ENCODE data around the gene WDFY2.

WDFY2 gene

GRCh38 chr13:51717786-51718398 is 133.6 kb downstream of the WDFY2 start:
- no peak overlapping the region for H3K4ac ChIP-seq (ENCODE audit: low read length)
- no peak overlapping the region for H2BK15ac ChIP-seq (ENCODE audit: low read length)
- no peak overlapping the region for H3K4me2 ChIP-seq (ENCODE audit: insufficient read depth, low read length, poor library complexity, severe bottlenecking)
- no peaks in the 10 kb centered on the region for H3K27me3 ChIP-seq (ENCODE audit: control insufficient read depth in 3 of 3, insufficient read depth in 3 of 3, low read depth in 1 of 3, low read length in 3 of 3)
- DNase-seq (ENCODE audit: low spot score) = no peak
- H3K23ac ChIP-seq (ENCODE audit: low read depth, low read length, poor library complexity) = no peak overlapping the region
- H2AFZ ChIP-seq (ENCODE audit: low read length) = no peak overlapping the region
- no peak overlapping the region for H2BK12ac ChIP-seq (ENCODE audit: low read length)
- no peaks in the 10 kb centered on the region for H3K9me3 ChIP-seq (replicated peaks in 1 of 2; ENCODE audit: control insufficient read depth in 2 of 2, insufficient read depth in 1 of 2, low read depth in 1 of 2, low read length in 2 of 2)
- H3K4me3 ChIP-seq (ENCODE audit: low read length in 2 of 2) = no peak overlapping the region
- H2BK5ac ChIP-seq (ENCODE audit: low read length) = no peak overlapping the region
- H3K4me1 ChIP-seq (ENCODE audit: control insufficient read depth in 2 of 2, insufficient read depth in 1 of 2, low read depth in 1 of 2, low read length in 2 of 2) = no peaks in the 10 kb centered on the region
- H4K8ac ChIP-seq (ENCODE audit: low read depth, low read length) = no peak overlapping the region
- no peak overlapping the region for H3K18ac ChIP-seq (ENCODE audit: low read length)
- no peak overlapping the region for H3K27ac ChIP-seq (replicated peaks; ENCODE audit: low read length)
- no CpG with 5 or more reads among the region's 1 CpG for WGBS, 2 donors (ENCODE audit: extremely low coverage in 2 of 2, insufficient read length in 2 of 2, insufficient replicate concordance in 1 of 2)
- H3K14ac ChIP-seq (ENCODE audit: low read length) = no peak overlapping the region
- H2BK120ac ChIP-seq (ENCODE audit: low read depth, low read length) = no peak overlapping the region
- H2AK5ac ChIP-seq (ENCODE audit: low read depth, low read length) = no peak overlapping the region
- H3K36me3 ChIP-seq (replicated peaks in 1 of 2; ENCODE audit: control insufficient read depth in 2 of 2, insufficient read depth in 2 of 2, low read length in 2 of 2) = peaks cover 1 to 7% of the 10 kb centered on the region in 2 donors
- H3K79me1 ChIP-seq (ENCODE audit: low read depth, low read length) = no peaks in the 10 kb centered on the region
- H4K91ac ChIP-seq (ENCODE audit: low read depth, low read length, poor library complexity) = no peak overlapping the region
- H3K9ac ChIP-seq (ENCODE audit: low read depth, low read length, poor library complexity) = no peak overlapping the region

- no peak overlapping the region for H2AK5ac ChIP-seq (ENCODE audit: low read depth, low read length)
- no peak overlapping the region for H2BK120ac ChIP-seq (ENCODE audit: low read depth, low read length)
- H3K27me3 ChIP-seq (ENCODE audit: control insufficient read depth in 3 of 3, insufficient read depth in 3 of 3, low read depth in 1 of 3, low read length in 3 of 3) = no peaks in the 10 kb centered on the region
- no peaks in the 10 kb centered on the region for H3K79me1 ChIP-seq (ENCODE audit: low read depth, low read length)
- no peak for DNase-seq (ENCODE audit: low spot score)
- H2BK12ac ChIP-seq (ENCODE audit: low read length) = no peak overlapping the region
- no peak overlapping the region for H4K8ac ChIP-seq (ENCODE audit: low read depth, low read length)
- peaks cover 1 to 7% of the 10 kb centered on the region in 2 donors for H3K36me3 ChIP-seq (replicated peaks in 1 of 2; ENCODE audit: control insufficient read depth in 2 of 2, insufficient read depth in 2 of 2, low read length in 2 of 2)
- H2BK15ac ChIP-seq (ENCODE audit: low read length) = no peak overlapping the region
- no CpG with 5 or more reads among the region's 1 CpG for WGBS, 2 donors (ENCODE audit: extremely low coverage in 2 of 2, insufficient read length in 2 of 2, insufficient replicate concordance in 1 of 2)
- H3K23ac ChIP-seq (ENCODE audit: low read depth, low read length, poor library complexity) = no peak overlapping the region
- no peak overlapping the region for H3K4me3 ChIP-seq (ENCODE audit: low read length in 2 of 2)
- H3K4me1 ChIP-seq (ENCODE audit: control insufficient read depth in 2 of 2, insufficient read depth in 1 of 2, low read depth in 1 of 2, low read length in 2 of 2) = no peaks in the 10 kb centered on the region
- no peak overlapping the region for H4K91ac ChIP-seq (ENCODE audit: low read depth, low read length, poor library complexity)
- H2AFZ ChIP-seq (ENCODE audit: low read length) = no peak overlapping the region
- no peak overlapping the region for H2BK5ac ChIP-seq (ENCODE audit: low read length)
- no peak overlapping the region for H3K4me2 ChIP-seq (ENCODE audit: insufficient read depth, low read length, poor library complexity, severe bottlenecking)
- no peak overlapping the region for H3K14ac ChIP-seq (ENCODE audit: low read length)
- no peak overlapping the region for H3K4ac ChIP-seq (ENCODE audit: low read length)
- H3K9ac ChIP-seq (ENCODE audit: low read depth, low read length, poor library complexity) = no peak overlapping the region
- no peak overlapping the region for H3K27ac ChIP-seq (replicated peaks; ENCODE audit: low read length)
- no peak overlapping the region for H3K18ac ChIP-seq (ENCODE audit: low read length)
- no peaks in the 10 kb centered on the region for H3K9me3 ChIP-seq (replicated peaks in 1 of 2; ENCODE audit: control insufficient read depth in 2 of 2, insufficient read depth in 1 of 2, low read depth in 1 of 2, low read length in 2 of 2)
Observed at GRCh38 chr13:51719394-51719793, 135.1 kb downstream of the WDFY2 start.

DNA sequence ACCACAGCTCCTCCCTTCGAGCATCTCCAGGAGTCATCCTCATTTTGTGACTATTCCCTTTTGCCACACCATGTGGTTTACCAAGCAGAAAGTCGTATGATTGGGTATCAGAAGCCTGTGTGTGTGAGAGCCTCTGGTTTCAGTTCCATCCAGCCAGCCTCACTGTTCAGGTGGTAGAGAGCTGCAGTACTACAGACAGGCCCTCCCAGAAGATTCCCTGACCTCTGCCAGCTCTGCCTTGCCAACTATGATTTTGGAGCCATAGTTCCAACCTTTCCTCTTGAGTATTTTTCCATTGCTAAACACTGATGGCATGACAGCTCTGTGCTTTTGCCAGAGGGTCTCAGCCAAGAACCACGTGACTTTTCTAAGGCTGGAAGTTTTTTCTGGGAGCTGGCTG is 137.2 kb downstream of the WDFY2 start:
- H3K23ac ChIP-seq (ENCODE audit: low read depth, low read length, poor library complexity) = no peak overlapping the region
- H3K14ac ChIP-seq (ENCODE audit: low read length) = no peak overlapping the region
- no peak overlapping the region for H2BK120ac ChIP-seq (ENCODE audit: low read depth, low read length)
- peaks cover 0 to 7% of the 10 kb centered on the region in 2 donors for H3K36me3 ChIP-seq (replicated peaks in 1 of 2; ENCODE audit: control insufficient read depth in 2 of 2, insufficient read depth in 2 of 2, low read length in 2 of 2)
- H2BK5ac ChIP-seq (ENCODE audit: low read length) = no peak overlapping the region
- H3K4me1 ChIP-seq (ENCODE audit: control insufficient read depth in 2 of 2, insufficient read depth in 1 of 2, low read depth in 1 of 2, low read length in 2 of 2) = no peaks in the 10 kb centered on the region
- H3K4me2 ChIP-seq (ENCODE audit: insufficient read depth, low read length, poor library complexity, severe bottlenecking) = no peak overlapping the region
- no peak overlapping the region for H3K4me3 ChIP-seq (ENCODE audit: low read length in 2 of 2)
- no peaks in the 10 kb centered on the region for H3K27me3 ChIP-seq (ENCODE audit: control insufficient read depth in 3 of 3, insufficient read depth in 3 of 3, low read depth in 1 of 3, low read length in 3 of 3)
- H3K18ac ChIP-seq (ENCODE audit: low read length) = no peak overlapping the region
- H3K79me1 ChIP-seq (ENCODE audit: low read depth, low read length) = no peaks in the 10 kb centered on the region
- WGBS, 2 donors (ENCODE audit: extremely low coverage in 2 of 2, insufficient read length in 2 of 2, insufficient replicate concordance in 1 of 2) = no CpG with 5 or more reads among the region's 3 CpGs
- no peak overlapping the region for H3K9ac ChIP-seq (ENCODE audit: low read depth, low read length, poor library complexity)
- no peak overlapping the region for H2AFZ ChIP-seq (ENCODE audit: low read length)
- no peak overlapping the region for H2BK15ac ChIP-seq (ENCODE audit: low read length)
- no peak overlapping the region for H4K91ac ChIP-seq (ENCODE audit: low read depth, low read length, poor library complexity)
- H2BK12ac ChIP-seq (ENCODE audit: low read length) = no peak overlapping the region
- no peak for DNase-seq (ENCODE audit: low spot score)
- H3K9me3 ChIP-seq (replicated peaks in 1 of 2; ENCODE audit: control insufficient read depth in 2 of 2, insufficient read depth in 1 of 2, low read depth in 1 of 2, low read length in 2 of 2) = no peaks in the 10 kb centered on the region
- no peak overlapping the region for H3K4ac ChIP-seq (ENCODE audit: low read length)
- no peak overlapping the region for H4K8ac ChIP-seq (ENCODE audit: low read depth, low read length)
- no peak overlapping the region for H2AK5ac ChIP-seq (ENCODE audit: low read depth, low read length)
- H3K27ac ChIP-seq (replicated peaks; ENCODE audit: low read length) = no peak overlapping the region

DNA sequence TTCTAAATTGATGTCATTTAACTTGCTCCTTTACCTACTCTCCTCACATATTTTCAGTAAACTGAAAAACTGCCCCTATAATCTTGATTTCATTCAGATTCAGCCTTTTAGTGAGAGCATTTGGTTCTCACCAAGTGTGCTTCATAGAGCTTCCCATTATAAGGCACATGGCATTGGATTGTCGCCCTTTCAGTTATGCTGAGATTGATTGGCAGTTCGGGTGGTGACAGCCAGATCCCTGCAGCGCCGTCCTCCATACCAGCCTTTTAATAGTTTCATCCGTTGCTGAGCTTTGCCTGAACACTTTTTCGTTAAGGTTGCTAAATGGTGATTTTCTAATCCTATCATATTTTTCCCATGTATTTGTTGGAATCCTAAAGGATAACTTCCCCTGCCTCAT is 139.3 kb downstream of the WDFY2 start:
- no CpG with 5 or more reads among the region's 6 CpGs for WGBS, 2 donors (ENCODE audit: extremely low coverage in 2 of 2, insufficient read length in 2 of 2, insufficient replicate concordance in 1 of 2)
- Histone ChIP-seq H3K9ac (ENCODE audit: low read depth, low read length, poor library complexity) (no peak overlapping the region), H2BK5ac (ENCODE audit: low read length) (no peak overlapping the region), H3K4me2 (ENCODE audit: insufficient read depth, low read length, poor library complexity, severe bottlenecking) (no peak overlapping the region), H2AFZ (ENCODE audit: low read length) (no peak overlapping the region), H2BK120ac (ENCODE audit: low read depth, low read length) (no peak overlapping the region), H3K27ac (replicated peaks; ENCODE audit: low read length) (no peak overlapping the region), H3K9me3 (replicated peaks in 1 of 2; ENCODE audit: control insufficient read depth in 2 of 2, insufficient read depth in 1 of 2, low read depth in 1 of 2, low read length in 2 of 2) (peaks cover 0 to 1% of the 10 kb centered on the region in 2 donors), H3K18ac (ENCODE audit: low read length) (no peak overlapping the region), H3K23ac (ENCODE audit: low read depth, low read length, poor library complexity) (no peak overlapping the region), H3K4me1 (ENCODE audit: control insufficient read depth in 2 of 2, insufficient read depth in 1 of 2, low read depth in 1 of 2, low read length in 2 of 2) (peaks cover 0 to 6% of the 10 kb centered on the region in 2 donors), H3K4me3 (ENCODE audit: low read length in 2 of 2) (no peak overlapping the region), H4K91ac (ENCODE audit: low read depth, low read length, poor library complexity) (no peak overlapping the region), H3K4ac (ENCODE audit: low read length) (no peak overlapping the region), H2BK15ac (ENCODE audit: low read length) (no peak overlapping the region), H3K36me3 (replicated peaks in 1 of 2; ENCODE audit: control insufficient read depth in 2 of 2, insufficient read depth in 2 of 2, low read length in 2 of 2) (peaks cover 2 to 18% of the 10 kb centered on the region in 2 donors), H2AK5ac (ENCODE audit: low read depth, low read length) (no peak overlapping the region), H3K79me1 (ENCODE audit: low read depth, low read length) (no peaks in the 10 kb centered on the region), H3K14ac (ENCODE audit: low read length) (no peak overlapping the region), H4K8ac (ENCODE audit: low read depth, low read length) (no peak overlapping the region), H3K27me3 (ENCODE audit: control insufficient read depth in 3 of 3, insufficient read depth in 3 of 3, low read depth in 1 of 3, low read length in 3 of 3) (no peaks in the 10 kb centered on the region), H2BK12ac (ENCODE audit: low read length) (no peak overlapping the region)
- DNase-seq (ENCODE audit: low spot score) = no peak
